IMR-90 (cell line): Measurements from ENCODE around the gene GDI2. TPM values are rescaled to one million over a fixed set of nuclear protein-coding genes. Genes with fewer than 3 reads are reported as not detected.
A peak's percentile ranks its signal among the peaks of the same experiment; 100 is the strongest.

Experiments used
- ATAC-seq: fragments of 200-7000 bp; cut with Tn5 transposase; 2 replicates; pipeline ENCODE4 v1.9.1; 2020; ENCODE audit warnings: low read depth, mild to moderate bottlenecking, moderate library complexity
- BruUV-seq: library from RNA; stranded (reverse); fragments of 400-500 nt; replicated peaks from 2 replicates; lab custom pipeline; 2021; lab: Mats Ljungman, UMichigan
- CTCF ChIA-PET: fragments of 300-600 bp; formaldehyde crosslinking; extraction: SDS; loops from one replicate; lab custom pipeline; 2021; ENCODE audit warnings: antibody characterized with exemption; lab: Yijun Ruan, JAX
- POLR2A ChIA-PET: fragments of 300-600 bp; sonication (Branson Sonifier 250); formaldehyde crosslinking; loops from one replicate; lab custom pipeline; 2022; ENCODE audit warnings: antibody characterized with exemption; ENCODE audit not compliant: unreplicated experiment; lab: Charles Lee
- DNase-seq: peaks from one replicate; pipeline ENCODE4 v3.0.0; 2013
- H2AFZ ChIP-seq: replicated peaks from 2 replicates; pipeline ENCODE3; 2013; ENCODE audit warnings: low read length, mild to moderate bottlenecking; ENCODE audit not compliant: poor library complexity
- H2AK5ac ChIP-seq: 2 replicates; pipeline ENCODE4 v1.6.1; 2013; ENCODE audit warnings: low read depth, low read length, inconsistent platforms
- H2AK9ac ChIP-seq: replicated peaks from 2 replicates; pipeline ENCODE3; 2013; ENCODE audit warnings: mild to moderate bottlenecking, low read depth, low read length, moderate library complexity; ENCODE audit not compliant: poor library complexity
- H2BK120ac ChIP-seq: 2 replicates; pipeline ENCODE4 v1.6.1; 2013; ENCODE audit warnings: low read depth, low read length, inconsistent platforms
- H2BK15ac ChIP-seq: 3 replicates; pipeline ENCODE4 v1.6.1; 2013; ENCODE audit warnings: low read depth, low read length, inconsistent platforms
- H2BK20ac ChIP-seq: 2 replicates; pipeline ENCODE4 v1.6.1; 2013; ENCODE audit warnings: low read depth, mild to moderate bottlenecking, inconsistent platforms, low read length, moderate library complexity
- H2BK5ac ChIP-seq: 2 replicates; pipeline ENCODE4 v1.6.1; 2013; ENCODE audit warnings: mild to moderate bottlenecking, low read depth, low read length, inconsistent platforms; ENCODE audit not compliant: poor library complexity, severe bottlenecking
- H3K14ac ChIP-seq: replicated peaks from 2 replicates; pipeline ENCODE4 v1.6.1; 2013; ENCODE audit warnings: low read depth, low read length, inconsistent platforms
- H3K18ac ChIP-seq: 2 replicates; pipeline ENCODE4 v1.6.1; 2013; ENCODE audit warnings: low read depth, low read length, control low read depth
- H3K23ac ChIP-seq: 2 replicates; pipeline ENCODE4 v1.6.1; 2013; ENCODE audit warnings: low read depth, low read length, inconsistent platforms
- H3K27ac ChIP-seq: 2 replicates; pipeline ENCODE4 v1.5.1; 2013; ENCODE audit warnings: mild to moderate bottlenecking, control low read depth, low read length; ENCODE audit not compliant: insufficient read depth
- H3K27me3 ChIP-seq: 2 replicates; pipeline ENCODE4 v1.6.1; 2013; ENCODE audit warnings: low read length; ENCODE audit not compliant: control insufficient read depth, insufficient read depth
- H3K36me3 ChIP-seq: 2 replicates; pipeline ENCODE4 v1.6.1; 2013; ENCODE audit warnings: low read length, mixed read lengths; ENCODE audit not compliant: control insufficient read depth, insufficient read depth
- H3K4ac ChIP-seq: 2 replicates; pipeline ENCODE4 v1.6.1; 2013; ENCODE audit warnings: low read depth, low read length, inconsistent platforms
- H3K4me1 ChIP-seq: 2 replicates; pipeline ENCODE4 v1.6.1; 2013; ENCODE audit warnings: low read length, mixed read lengths; ENCODE audit not compliant: control insufficient read depth, insufficient read depth
- H3K4me2 ChIP-seq: 2 replicates; pipeline ENCODE4 v1.6.1; 2013; ENCODE audit warnings: low read depth, mild to moderate bottlenecking, control low read depth, low read length, moderate library complexity
- H3K4me3 ChIP-seq: 2 replicates; pipeline ENCODE4 v1.5.1; 2013; ENCODE audit warnings: low read depth, mild to moderate bottlenecking, control low read depth, low read length, moderate library complexity; ENCODE audit not compliant: insufficient read depth
- H3K56ac ChIP-seq: 2 replicates; pipeline ENCODE4 v1.6.1; 2013; ENCODE audit warnings: low read length, inconsistent platforms; ENCODE audit not compliant: insufficient read depth; ENCODE audit errors: extremely low read depth
- H3K79me1 ChIP-seq, 2 experiments: 2 replicates each; pipeline ENCODE4 v1.6.1; 2013; ENCODE audit warnings: low read length in 2 of 2, inconsistent platforms in 1 of 2, low read depth in 1 of 2
- H3K9ac ChIP-seq: 2 replicates; pipeline ENCODE4 v1.6.1; 2013; ENCODE audit warnings: low read depth, low read length, control low read depth
- H3K9me1 ChIP-seq: 2 replicates; pipeline ENCODE4 v1.6.1; 2013; ENCODE audit warnings: low read length, inconsistent platforms; ENCODE audit not compliant: insufficient read depth
- H3K9me3 ChIP-seq: 2 replicates; pipeline ENCODE4 v1.6.1; 2013; ENCODE audit warnings: low read length; ENCODE audit not compliant: control insufficient read depth, insufficient read depth
- H4K20me1 ChIP-seq: 2 replicates; pipeline ENCODE4 v1.6.1; 2013; ENCODE audit warnings: low read length, inconsistent platforms; ENCODE audit not compliant: insufficient read depth
- H4K5ac ChIP-seq: 2 replicates; pipeline ENCODE4 v1.6.1; 2013; ENCODE audit warnings: mild to moderate bottlenecking, low read depth, low read length, control low read depth
- H4K8ac ChIP-seq, 2 experiments: 2 replicates each; pipeline ENCODE4 v1.6.1; 2013; ENCODE audit warnings: low read depth in 2 of 2, low read length in 2 of 2, control low read depth in 1 of 2, inconsistent platforms in 1 of 2
- H4K91ac ChIP-seq: 2 replicates; pipeline ENCODE4 v1.6.1; 2013; ENCODE audit warnings: low read depth, low read length, inconsistent platforms; ENCODE audit not compliant: insufficient read depth
- MXI1 ChIP-seq: IDR thresholded peaks from 2 replicates; pipeline ENCODE4 v1.6.1; 2012; ENCODE audit warnings: low read depth, mild to moderate bottlenecking, low read length, moderate library complexity, borderline replicate concordance
- WGBS, 2 experiments: methylation state at CpG; one replicate each; pipeline versions ENCODE4 v1.1.5 to v1.1.7; 2013; ENCODE audit warnings: missing lambda C conversion rate in 2 of 2; ENCODE audit not compliant: insufficient read length in 1 of 2; ENCODE audit errors: extremely low coverage in 2 of 2; 5-methylcytosine and 5-hydroxymethylcytosine counted together
- dilution Hi-C: fragments of 300-500 bp; cut with HindIII; formaldehyde crosslinking; loops from one replicate; pipeline ENCODE4 v1.14.3; 2018; ENCODE audit warnings: low sequenced_read_pairs; ENCODE audit not compliant: unreplicated experiment
- in situ Hi-C: fragments of 300-500 bp; cut with MboI; formaldehyde crosslinking; loops from 3 replicates; pipeline ENCODE4 v1.14.3; 2019; ENCODE audit warnings: low sequenced_read_pairs, inconsistent platforms, mixed read lengths
- intact Hi-C: fragments of 100-400 bp; cut with micrococcal nuclease; formaldehyde crosslinking; loops from 2 replicates; pipeline ENCODE4 v1.10.0; 2022
- polyA plus RNA-seq, 3 experiments: library from polyadenylated mRNA; depleted of rRNA; stranded (reverse); fragments of >200 nt; gene quantifications; 2 replicates each; pipeline ENCODE4 v1.2.3, GENCODE V29; 2012; ENCODE audit warnings: low replicate concordance in 1 of 3
- total RNA-seq: library from RNA; depleted of rRNA; stranded (reverse); fragments of >200 nt; gene quantifications from 2 replicates; pipeline ENCODE4 v1.2.3, GENCODE V29; 2012
- TF ChIP-seq, protein P1 (sequence below): conservative IDR thresholded peaks from 2 replicates; pipeline ENCODE4 v1.5.1; 2012; ENCODE audit warnings: mild to moderate bottlenecking, low read depth, low read length, improper control_type of control experiment

The GDI2 gene
- total and polyA plus RNA-seq, 2 of the 4 experiments (the other 2 are of a cell fraction), result 171 to 396 TPM

DNA sequence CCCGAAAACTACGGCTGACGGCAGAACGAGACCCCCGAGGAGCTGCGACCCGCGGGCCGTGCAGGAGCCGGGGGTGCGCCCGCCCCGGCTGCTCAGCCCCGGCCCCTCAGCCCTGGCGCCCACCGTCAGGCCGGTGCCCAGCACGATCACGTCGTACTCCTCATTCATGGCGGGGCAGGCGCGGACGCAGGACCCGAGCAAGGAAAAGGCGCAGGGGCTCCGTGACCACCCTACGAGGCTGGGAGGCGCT lies 218 bp downstream of the GDI2 start:
- peak overlapping the region; percentile 92 for H3K18ac ChIP-seq
- peak overlapping the region; percentile 100 for H3K4ac ChIP-seq
- TF ChIP-seq, protein P1, sequence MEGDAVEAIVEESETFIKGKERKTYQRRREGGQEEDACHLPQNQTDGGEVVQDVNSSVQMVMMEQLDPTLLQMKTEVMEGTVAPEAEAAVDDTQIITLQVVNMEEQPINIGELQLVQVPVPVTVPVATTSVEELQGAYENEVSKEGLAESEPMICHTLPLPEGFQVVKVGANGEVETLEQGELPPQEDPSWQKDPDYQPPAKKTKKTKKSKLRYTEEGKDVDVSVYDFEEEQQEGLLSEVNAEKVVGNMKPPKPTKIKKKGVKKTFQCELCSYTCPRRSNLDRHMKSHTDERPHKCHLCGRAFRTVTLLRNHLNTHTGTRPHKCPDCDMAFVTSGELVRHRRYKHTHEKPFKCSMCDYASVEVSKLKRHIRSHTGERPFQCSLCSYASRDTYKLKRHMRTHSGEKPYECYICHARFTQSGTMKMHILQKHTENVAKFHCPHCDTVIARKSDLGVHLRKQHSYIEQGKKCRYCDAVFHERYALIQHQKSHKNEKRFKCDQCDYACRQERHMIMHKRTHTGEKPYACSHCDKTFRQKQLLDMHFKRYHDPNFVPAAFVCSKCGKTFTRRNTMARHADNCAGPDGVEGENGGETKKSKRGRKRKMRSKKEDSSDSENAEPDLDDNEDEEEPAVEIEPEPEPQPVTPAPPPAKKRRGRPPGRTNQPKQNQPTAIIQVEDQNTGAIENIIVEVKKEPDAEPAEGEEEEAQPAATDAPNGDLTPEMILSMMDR, result no peak
- 0 out of 2 replicates have a peak, but pooled peaks have one; percentile 12 for TF ChIP-seq MXI1
- H3K4me3 ChIP-seq, result peak overlapping the region; percentile 81
- no peaks in the 10 kb centered on the region for H3K9me3 ChIP-seq
- peak overlapping the region; percentile 28 to 99; a peak in 3 of 4 replicates for H4K8ac ChIP-seq
- peak overlapping the region; percentile 97 for H2BK5ac ChIP-seq
- BruUV-seq, result no TSS peak
- H2BK120ac ChIP-seq, result peak overlapping the region; percentile 80; the same call in 1 of the 2 replicates
- peak overlapping the region; percentile 99 for H4K91ac ChIP-seq
- H2BK15ac ChIP-seq, result no peak overlapping the region
- no peak overlapping the region for H3K4me2 ChIP-seq
- ATAC-seq (peak; percentile 33), DNase-seq (no peak)
- H3K4me1 ChIP-seq, result peaks cover 6% of the 10 kb centered on the region
- WGBS, 2 experiments, result 0% methylated on average over 23 of the region's 29 CpGs; no CpG with 5 or more reads in 1 of the 2 experiments
- peak overlapping the region; percentile 77; the same call in 1 of the 2 replicates for H4K5ac ChIP-seq
- H2AK9ac ChIP-seq, result peak overlapping the region; percentile 99
- H3K23ac ChIP-seq, result peak overlapping the region; percentile 98
- dilution Hi-C loops (no loop called here), intact Hi-C loops (loop anchor here (1.0 to 5.0 kb wide), 3 partner anchors 60 to 126 kb away; partner anchors contain the start of gene ANKRD16), in situ Hi-C loops (no loop called here)
- peaks cover 1% of the 10 kb centered on the region; the same call in 1 of the 2 replicates for H3K36me3 ChIP-seq
- POLR2A ChIA-PET, result interaction anchor here (0.6 to 1.4 kb wide), 2 partner anchors 77 to 320 kb away, joined by 3 to 12 read pairs; partner anchors contain the start of genes ANKRD16 and FBH1
- peaks cover 13 to 26% of the 10 kb centered on the region in 2 experiments for H3K79me1 ChIP-seq
- no peak overlapping the region for H2BK20ac ChIP-seq
- peak overlapping the region; percentile 99 for H3K9ac ChIP-seq
- no peaks in the 10 kb centered on the region for H3K27me3 ChIP-seq
- CTCF ChIA-PET, result interaction anchor here (0.6 kb wide), 1 partner anchor 20 kb away, joined by 3 read pairs; no protein-coding TSS in a partner anchor
- H3K27ac ChIP-seq, result peak overlapping the region; percentile 99
- H2AK5ac ChIP-seq, result peak overlapping the region; percentile 100
- peak overlapping the region; percentile 97 for H2AFZ ChIP-seq
- peaks cover 45% of the 10 kb centered on the region for H4K20me1 ChIP-seq
- H3K9me1 ChIP-seq, result peaks cover 7% of the 10 kb centered on the region; the same call in 1 of the 2 replicates
- H3K14ac ChIP-seq, result peak overlapping the region; percentile 99
- H3K56ac ChIP-seq, result peak overlapping the region; percentile 94
